Measurements from ENCODE around the gene TSPAN2.

TSPAN2 gene

GRCh38 chr1:115134850-115135480, 45.7 kb upstream of the TSPAN2 start:
- no peak for TF ChIP-seq CTCF (IDR thresholded peaks at IDR 0.05)

DNA sequence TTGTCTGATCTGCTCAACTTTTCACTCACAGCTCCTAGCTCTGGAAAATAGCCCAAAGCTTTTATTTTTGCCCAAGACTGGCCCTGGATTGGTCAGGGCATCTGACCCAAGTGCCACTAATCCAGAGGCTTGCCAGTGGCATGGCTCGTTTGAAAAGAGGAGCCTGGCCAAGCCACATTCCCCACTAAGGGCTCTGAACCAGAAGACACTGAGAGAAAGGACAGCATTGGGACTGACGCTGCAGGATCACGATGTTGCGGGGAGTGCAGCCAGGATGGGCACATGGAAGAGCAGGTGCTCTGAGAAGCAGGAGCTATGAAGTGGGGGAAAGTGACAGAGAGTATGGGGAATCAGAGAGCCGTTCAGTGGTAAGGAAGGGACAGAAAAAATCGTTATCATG, 44.9 kb upstream of the TSPAN2 start:
- no peak for TF ChIP-seq CTCF (IDR thresholded peaks at IDR 0.05)

DNA sequence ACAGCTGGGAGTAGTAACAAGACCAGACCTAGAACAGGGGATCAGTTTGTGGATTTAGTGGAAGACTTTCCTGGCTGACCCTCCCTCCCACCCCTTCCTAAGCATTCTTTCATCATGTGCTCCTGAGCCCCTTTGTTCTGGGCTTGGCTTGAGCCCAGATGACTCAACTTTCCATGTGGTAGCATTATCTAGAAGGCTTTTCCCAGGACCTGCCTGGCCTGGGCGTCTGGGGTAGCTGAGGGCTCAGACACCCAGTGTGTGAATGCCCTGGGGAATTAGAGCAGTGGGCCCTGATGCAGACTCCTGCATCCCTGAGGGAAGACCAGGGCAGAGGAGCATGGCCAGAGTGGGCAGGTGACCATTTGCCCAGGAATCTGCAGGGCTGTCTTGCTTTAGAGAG, 44.1 kb upstream of the TSPAN2 start:
- no peak for TF ChIP-seq CTCF (IDR thresholded peaks at IDR 0.05)

GRCh38 chr1:115130786-115131185, 41.5 kb upstream of the TSPAN2 start:
- TF ChIP-seq CTCF (IDR thresholded peaks at IDR 0.05), result no peak

DNA sequence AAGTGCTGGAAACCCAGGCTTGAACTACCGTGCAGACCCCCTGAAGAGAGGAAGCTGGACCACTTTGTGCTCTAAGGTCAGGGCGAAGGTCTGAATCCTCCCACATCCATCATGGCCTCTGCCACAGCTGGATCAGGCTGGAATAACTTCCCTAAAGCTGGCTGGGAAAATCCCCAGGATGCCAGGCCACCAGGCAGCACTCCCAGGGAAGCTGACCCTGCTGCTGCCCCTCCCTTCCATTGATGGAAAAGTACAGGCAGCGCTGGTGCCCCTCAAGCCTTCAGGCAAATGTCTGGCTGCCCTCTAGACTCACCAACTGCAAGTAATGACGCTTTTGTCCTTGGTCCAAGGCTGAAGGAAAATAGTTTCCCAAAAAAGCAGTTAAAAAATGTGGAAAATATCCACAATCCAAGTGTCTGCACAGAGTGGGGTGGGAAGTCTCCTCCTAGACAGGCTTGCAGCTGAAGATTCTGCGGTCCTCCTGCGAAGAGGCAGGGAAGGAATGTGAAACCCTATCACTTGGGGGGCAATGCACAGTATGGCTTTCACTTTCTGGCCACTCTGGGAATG, 39.9 kb upstream of the TSPAN2 start:
- TF ChIP-seq CTCF (IDR thresholded peaks at IDR 0.05), result no peak

DNA sequence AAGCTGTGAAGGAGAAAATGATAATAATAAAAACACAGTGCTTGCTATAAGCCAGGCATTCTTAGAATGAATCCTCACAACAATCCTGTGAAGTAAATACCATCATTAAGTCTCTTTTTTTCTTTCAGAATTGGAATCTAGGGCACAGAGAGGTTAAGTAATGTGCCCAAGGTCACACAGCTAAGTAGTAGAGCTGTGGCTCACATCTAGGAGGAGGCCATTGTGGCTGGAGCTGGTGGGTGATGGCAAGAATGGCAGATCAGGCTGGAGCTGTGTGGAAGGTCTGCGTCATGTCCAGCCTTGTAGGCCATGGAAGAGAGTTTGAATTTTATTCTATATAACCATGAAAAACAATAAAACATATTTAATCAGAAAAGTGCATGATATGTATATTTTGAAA, 38.2 kb upstream of the TSPAN2 start:
- no peak for TF ChIP-seq CTCF (IDR thresholded peaks at IDR 0.05)

DNA sequence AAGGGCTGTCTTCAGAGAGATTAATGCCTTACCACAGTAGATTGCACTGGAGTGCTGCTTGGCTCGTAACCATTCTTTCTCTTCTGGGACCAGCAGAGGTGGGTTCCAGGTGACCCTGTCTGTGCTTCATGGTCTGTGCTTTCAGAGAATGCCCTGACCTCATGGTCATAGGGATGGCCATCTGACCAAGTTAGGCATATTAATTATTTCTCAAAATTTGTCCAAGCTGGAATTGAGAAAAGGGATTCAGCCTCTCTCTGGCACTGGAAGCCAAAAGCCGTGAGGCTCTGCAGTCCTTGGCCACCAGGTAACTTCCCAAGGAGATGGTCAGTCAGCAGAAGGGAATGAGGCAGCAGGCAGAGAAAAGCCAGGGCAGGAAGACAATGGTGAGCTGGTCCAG, 37.2 kb upstream of the TSPAN2 start:
- TF ChIP-seq CTCF (IDR thresholded peaks at IDR 0.05), result no peak

DNA sequence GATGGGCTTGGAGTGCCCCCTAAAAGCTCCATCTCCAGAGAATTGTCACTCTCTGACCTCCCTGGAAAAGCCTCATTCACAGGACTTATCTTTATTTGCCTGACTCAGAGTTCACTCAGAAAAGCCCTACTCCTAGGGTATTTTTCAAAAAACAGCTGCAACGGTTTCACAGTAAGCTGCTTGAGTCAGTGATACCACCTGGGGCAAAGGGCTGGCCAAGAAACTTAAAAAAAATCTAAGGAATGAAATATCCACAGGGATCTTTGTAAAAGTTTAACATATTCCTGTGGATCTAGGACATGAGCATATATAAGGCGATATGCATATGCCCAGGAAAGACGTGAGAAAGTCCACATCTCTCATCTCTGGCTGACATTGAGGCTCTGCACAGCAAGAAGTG, 33.8 kb upstream of the TSPAN2 start:
- TF ChIP-seq CTCF (IDR thresholded peaks at IDR 0.05), result no peak
